HG02852 (cell line): ENCODE measurements around the gene PTPRU.

Source experiments
- ATAC-seq: cut with Tn5 transposase; IDR thresholded peaks from one replicate; pipeline ENCODE4 v1.9.1; 2021; ENCODE audit warnings: mild to moderate bottlenecking, moderate library complexity; ENCODE audit not compliant: unreplicated experiment

The PTPRU gene

GRCh38 chr1:29259802-29260441 lies 23.6 kb downstream of the PTPRU start:
- ATAC-seq: no peak

DNA sequence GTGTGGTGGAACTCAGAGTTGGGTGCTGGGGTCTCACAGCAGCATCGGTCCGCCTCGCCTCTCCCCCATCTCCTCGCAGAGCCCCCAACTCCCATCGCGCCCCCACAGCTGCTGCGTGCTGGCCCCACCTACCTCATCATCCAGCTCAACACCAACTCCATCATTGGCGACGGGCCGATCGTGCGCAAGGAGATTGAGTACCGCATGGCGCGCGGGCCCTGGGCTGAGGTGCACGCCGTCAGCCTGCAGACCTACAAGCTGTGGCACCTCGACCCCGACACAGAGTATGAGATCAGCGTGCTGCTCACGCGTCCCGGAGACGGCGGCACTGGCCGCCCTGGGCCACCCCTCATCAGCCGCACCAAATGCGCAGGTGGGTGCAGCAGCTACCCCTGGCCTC lies 24.2 kb downstream of the PTPRU start:
- no peak for ATAC-seq

DNA sequence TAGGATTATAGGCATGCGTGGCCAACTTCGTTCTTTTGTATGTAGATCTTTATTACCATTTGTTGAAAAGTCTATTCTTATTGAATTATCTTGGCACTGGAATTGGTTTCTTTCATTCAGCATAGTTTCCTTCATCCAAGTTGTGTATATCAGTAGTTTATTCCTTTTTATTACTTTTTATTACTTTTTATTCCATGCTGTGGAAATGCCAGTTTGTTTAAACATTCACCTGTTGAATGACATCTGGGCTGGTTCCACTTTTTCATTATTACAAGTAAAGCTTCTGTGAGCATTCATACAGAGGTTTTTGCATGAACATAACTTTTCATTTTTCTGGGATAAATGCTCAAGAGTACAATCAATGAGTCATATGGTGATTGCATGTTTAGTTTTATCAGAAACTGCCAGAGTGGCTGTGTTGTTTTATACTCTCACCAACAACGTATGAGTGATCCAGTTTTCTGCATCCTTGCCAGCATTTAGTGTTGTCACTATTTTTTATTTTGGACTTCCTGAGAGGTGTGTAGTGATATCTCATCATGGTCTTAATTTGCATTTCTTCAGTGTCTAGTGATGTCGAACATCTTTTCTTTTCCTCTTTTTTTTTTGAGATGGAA lies 28.6 kb downstream of the PTPRU start:
- no peak for ATAC-seq

- ATAC-seq: no peak
Observed at GRCh38 chr1:29266912-29267311, 30.6 kb downstream of the PTPRU start.

DNA sequence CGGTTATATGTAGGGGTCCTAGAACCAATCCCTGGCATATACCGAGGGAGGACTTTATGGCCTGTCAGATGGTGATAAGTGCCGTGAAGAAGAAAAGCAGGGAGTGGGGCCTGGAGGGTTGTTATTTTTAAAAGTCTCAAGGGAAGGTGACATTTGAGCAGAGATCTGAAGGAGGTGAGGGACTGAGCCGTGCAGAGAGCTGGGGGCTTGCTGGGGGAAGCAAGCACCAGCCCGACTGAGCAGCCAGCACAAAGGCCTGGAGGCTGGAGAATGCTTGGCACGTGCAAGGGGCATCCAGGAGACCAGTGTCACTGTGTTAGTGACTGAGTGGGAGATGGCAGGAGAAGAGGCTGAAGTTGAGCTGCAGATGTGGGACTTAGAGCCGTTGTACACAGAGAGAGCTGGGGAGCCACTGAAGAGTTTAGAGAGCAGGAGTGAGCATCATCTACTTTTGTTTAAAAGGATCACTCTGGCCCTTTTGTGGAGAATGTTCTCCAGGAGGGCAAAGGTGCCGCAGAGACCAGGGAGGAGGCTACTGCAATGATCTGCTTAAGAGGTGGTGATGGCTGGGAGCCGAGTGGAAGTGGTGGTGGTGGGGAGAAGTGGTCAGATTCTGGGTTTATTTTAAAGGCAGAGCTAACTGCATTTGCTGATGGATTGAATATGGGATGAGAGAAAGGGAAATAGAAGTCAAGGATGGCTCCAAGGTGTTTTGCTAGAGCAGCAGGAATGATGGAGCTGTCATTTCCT lies 31.2 kb downstream of the PTPRU start:
- no peak for ATAC-seq

DNA sequence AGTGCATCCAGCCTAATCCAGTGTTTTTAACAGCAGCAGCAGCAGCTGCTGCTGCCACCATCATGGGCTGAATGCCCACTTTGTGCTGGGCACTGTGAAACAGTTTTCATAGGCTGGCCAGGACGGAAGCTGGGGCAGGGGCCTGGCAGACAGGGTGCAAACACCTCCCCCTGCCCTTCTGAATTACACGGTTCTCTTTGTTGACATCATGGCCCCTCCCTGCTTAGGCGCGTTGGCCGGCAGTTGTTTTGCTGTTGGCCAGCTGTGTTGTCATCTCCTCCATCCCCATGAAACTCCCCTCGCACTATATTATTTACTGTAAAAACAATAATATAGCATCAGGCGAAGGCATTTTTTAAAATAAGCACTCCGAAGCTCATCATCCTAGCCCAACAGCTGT lies 33.1 kb downstream of the PTPRU start:
- no peak for ATAC-seq

DNA sequence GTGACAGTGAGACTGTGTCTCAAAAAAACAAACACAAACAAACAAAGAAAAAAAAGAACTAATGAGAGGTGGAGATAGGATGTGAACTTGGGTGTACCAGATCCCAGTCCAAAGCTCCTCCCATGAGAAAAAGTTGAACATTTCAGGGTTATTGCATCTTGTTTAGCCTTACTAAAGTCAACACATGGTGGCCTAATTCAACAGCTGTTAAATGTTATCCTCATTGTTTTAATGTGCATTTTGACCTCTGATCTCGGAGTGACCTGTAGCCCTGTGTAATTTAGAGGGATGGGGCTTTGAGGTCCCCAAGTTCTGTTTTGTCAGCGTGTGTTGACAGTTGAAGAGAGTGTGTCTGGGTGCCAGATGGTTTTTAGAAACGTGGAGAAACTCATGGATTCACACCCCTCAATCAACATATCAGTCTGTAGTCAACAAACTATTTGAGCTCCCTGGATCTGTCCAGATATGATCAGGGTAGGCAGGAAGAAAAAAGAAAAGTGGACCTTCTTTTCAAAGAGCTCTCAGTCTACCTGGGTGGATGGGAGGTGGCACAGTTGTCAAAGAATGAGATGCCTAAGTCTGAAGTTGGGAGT lies 34.7 kb downstream of the PTPRU start:
- ATAC-seq: no peak

- ATAC-seq: no peak
Observed at GRCh38 chr1:29271724-29272123, 35.4 kb downstream of the PTPRU start.

DNA sequence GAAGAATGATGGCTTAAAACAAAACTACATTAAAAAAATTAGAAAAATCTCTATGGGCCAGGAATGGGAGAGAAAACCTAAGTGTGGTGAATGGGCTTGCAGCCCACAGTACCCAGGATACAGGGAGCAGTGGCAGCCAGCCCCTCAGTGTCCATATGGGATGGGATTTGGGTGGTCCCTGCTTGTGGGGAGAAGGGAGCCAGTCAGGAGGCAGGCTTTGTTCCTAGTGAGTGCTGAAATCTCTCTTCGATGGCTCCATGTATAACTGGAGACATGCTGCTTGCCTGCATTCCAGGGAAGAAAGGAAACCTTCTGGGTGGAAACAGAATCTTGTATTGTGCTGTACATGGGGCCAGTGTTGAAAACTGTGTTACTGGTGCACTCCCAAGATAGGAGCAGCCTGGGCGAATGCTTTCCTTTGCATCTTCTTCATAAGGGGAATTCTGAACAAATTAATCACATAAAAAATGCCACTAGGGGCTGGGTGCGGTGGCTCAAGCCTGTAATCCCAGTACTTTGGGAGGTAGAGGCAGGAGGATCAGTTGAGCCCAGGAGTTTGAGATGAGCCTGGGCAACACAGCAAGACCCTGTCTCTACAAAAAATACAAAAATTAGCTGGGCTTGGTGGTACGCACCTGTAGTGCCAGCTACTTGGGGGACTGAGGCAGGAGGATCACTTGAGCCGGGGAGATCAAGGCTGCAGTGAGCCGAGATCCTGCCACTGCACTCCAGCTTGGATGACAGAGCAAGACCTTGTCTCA lies 36.0 kb downstream of the PTPRU start:
- no peak for ATAC-seq

- no peak for ATAC-seq
Observed at GRCh38 chr1:29275435-29275834, 39.1 kb downstream of the PTPRU start.

DNA sequence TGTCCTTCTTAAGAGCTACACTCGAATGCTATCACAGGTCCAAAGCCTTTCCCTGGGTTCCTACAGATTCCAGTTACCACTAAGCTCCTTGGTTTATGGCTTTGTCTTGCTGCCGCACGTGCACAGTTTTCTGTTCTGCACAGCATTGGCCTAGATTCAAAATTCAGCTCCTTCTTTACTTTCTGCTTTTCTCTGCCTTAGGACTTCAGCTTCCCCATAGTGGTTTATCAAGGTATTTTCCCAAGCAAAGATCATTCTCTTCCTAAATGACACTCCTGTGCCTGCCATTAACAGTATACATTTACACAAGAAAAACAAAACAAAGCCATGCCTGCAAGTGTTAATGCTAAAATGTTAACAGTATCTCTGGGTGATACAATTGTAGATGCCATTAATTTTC lies 41.8 kb downstream of the PTPRU start:
- ATAC-seq: no peak

DNA sequence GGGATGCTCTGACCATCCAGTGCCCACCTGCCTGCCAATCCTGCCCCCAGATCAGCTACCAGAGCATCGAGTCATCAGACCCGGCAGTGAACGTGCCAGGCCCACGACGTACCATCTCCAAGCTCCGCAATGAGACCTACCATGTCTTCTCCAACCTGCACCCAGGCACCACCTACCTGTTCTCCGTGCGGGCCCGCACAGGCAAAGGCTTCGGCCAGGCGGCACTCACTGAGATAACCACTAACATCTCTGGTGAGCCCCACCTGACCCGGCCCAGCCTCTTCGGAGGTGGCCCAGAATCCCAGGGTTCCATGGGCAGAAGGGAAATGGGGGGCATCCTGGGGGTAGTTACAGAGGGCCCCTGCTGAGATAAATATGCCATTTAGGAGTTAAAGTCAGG lies 43.1 kb downstream of the PTPRU start:
- no peak for ATAC-seq

GRCh38 chr1:29279951-29280391 lies 43.6 kb downstream of the PTPRU start:
- no peak for ATAC-seq

DNA sequence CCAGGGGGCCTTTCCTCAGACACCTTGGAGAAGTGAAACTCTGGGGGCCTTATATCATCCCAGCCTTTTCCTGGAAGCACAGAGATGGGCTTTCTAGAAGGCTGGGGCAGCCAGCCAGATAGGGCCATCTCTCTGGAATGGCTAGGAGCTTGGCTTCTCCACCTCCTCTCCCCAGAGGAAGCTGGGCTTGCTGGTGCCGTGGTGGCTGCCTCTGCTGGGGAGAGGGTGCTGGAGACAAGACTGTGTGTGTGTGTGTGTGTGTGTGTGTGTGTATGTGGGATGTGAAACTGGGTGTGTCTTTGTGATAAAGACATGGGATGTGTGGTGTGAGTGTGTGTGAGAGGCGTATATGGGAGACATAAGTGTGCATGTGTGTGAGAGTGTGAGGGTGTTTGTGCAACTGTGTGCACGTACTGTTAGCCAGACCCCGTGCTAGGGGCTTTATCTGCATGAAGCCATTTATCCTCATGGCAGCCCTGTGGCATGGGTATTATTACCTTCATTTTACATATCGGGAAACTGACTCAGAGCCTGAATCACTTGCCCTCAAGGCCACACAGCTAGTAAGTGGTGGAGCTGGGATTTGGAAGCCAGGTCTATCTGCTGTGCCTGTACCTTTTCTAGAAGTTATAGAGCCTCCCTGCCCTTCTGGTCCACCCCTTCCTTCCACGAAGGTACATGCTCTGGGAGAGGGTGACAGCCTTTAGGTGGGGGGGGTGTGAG lies 44.2 kb downstream of the PTPRU start:
- no peak for ATAC-seq

- no peak for ATAC-seq
Observed at GRCh38 chr1:29281571-29281970, 45.2 kb downstream of the PTPRU start.

GRCh38 chr1:29282135-29282923 lies 46.0 kb downstream of the PTPRU start:
- no peak for ATAC-seq

DNA sequence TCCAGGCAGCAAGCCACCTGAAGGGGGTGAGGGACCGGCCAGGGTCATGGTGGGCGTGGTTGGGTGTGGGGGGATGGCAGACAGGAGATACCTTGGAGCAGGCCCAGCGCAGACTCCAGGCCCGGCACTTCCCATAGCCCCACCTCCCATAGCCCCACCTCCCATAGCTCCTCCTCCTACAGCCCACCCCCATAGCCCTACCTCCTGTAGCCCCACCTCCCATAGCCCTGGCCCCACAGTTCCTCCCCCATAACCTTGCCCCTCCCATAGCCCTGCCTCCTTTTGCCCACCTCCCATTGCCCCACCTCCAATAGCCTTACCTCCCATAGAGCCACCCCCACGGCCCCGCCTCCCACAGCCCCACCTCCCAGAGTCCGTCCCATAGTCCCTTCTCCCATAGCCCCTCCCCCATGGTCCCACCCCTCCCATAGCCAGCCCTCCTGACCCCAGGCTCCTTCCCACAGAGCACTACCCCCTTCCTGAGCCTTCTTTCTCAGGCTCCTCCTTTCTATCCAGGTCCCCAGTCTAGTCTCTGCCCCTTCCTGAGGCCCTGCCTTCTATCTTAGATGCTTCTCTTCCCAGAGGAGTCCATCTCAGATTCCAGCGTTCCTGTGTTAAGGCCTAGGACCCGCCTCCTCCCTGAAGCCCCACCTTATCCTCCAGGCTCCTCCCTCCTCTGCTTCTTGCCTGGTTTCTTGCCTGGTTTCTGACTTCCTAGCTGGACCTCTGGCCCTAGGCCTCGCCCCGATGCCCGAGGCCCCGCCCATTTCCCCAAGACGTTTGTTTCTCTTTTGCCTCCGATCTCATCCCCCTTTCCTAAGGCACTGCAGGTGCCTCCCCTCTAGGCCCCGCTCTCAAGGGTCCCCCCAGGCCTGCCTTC lies 46.8 kb downstream of the PTPRU start:
- no peak for ATAC-seq

DNA sequence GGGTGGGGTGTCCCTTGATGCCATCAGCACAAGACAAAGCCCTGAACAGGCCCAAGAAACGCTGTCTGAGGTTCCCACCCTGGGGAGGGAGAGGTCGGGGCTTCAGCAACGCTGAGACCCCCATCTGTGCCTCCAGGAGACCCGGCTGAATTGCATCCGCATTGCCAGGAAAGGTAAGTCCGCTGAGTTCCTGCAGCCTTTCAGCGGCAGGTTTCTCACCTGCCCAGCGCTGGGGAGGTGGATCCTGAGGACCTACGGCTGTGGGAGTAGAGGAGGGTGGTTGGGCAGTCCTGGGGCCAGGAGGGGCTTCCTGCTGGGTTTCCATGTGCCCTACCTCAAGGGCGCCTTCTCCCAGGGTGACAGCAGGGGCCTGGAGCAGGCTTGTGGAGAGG lies 47.5 kb downstream of the PTPRU start:
- ATAC-seq: no peak
